ENCODE data around the gene L3MBTL3.

L3MBTL3 gene

GRCh38 chr6:130070326-130070725, 51.9 kb downstream of the L3MBTL3 start:
- TF ChIP-seq FOXM1 (IDR thresholded peaks at IDR 0.05; ENCODE audit: borderline replicate concordance, low read depth): no peak

- TF ChIP-seq REST (IDR thresholded peaks at IDR 0.05; ENCODE audit: low read depth): no peak
Measured at GRCh38 chr6:130070792-130071191, 52.4 kb downstream of the L3MBTL3 start.

GRCh38 chr6:130075879-130076460, 57.6 kb downstream of the L3MBTL3 start:
- no peak for TF ChIP-seq TEAD4 (IDR thresholded peaks at IDR 0.05)
- TF ChIP-seq REST (IDR thresholded peaks at IDR 0.05; ENCODE audit: low read depth): no peak
- TF ChIP-seq TCF12 (IDR thresholded peaks at IDR 0.05; ENCODE audit: low read depth): no peak
- TF ChIP-seq MAX (IDR thresholded peaks at IDR 0.05): no peak
- no peak for TF ChIP-seq CEBPB (IDR thresholded peaks at IDR 0.05)
- no peak for TF ChIP-seq NFIC (IDR thresholded peaks at IDR 0.05)
- TF ChIP-seq EP300 (IDR thresholded peaks at IDR 0.05; ENCODE audit: borderline replicate concordance): no peak
- no peak for TF ChIP-seq TAF1 (IDR thresholded peaks at IDR 0.05; ENCODE audit: low read depth)

- TF ChIP-seq EGR1 (IDR thresholded peaks at IDR 0.05) (no peak), EP300 (IDR thresholded peaks at IDR 0.05; ENCODE audit: borderline replicate concordance) (no peak), FOXM1 (IDR thresholded peaks at IDR 0.05; ENCODE audit: borderline replicate concordance, low read depth) (no peak), TEAD4 (IDR thresholded peaks at IDR 0.05) (no peak), NFIC (IDR thresholded peaks at IDR 0.05) (no peak), YY1 (IDR thresholded peaks at IDR 0.05; ENCODE audit: low read depth) (no peak), TCF12 (IDR thresholded peaks at IDR 0.05; ENCODE audit: low read depth) (no peak), ZBTB7A (IDR thresholded peaks at IDR 0.05; ENCODE audit: low read depth) (no peak), MAX (IDR thresholded peaks at IDR 0.05) (no peak), TAF1 (IDR thresholded peaks at IDR 0.05; ENCODE audit: low read depth) (no peak), USF1 (IDR thresholded peaks at IDR 0.05) (no peak), CEBPB (IDR thresholded peaks at IDR 0.05) (no peak), CREB1 (IDR thresholded peaks at IDR 0.05; ENCODE audit: low read depth) (no peak), REST (IDR thresholded peaks at IDR 0.05; ENCODE audit: low read depth) (no peak)
Measured at GRCh38 chr6:130076512-130076911, 58.1 kb downstream of the L3MBTL3 start.

GRCh38 chr6:130090796-130091195, 72.4 kb downstream of the L3MBTL3 start:
- TF ChIP-seq NFIC (IDR thresholded peaks at IDR 0.05) (no peak), ZBTB7A (IDR thresholded peaks at IDR 0.05; ENCODE audit: low read depth) (no peak), TEAD4 (IDR thresholded peaks at IDR 0.05) (no peak), FOXM1 (IDR thresholded peaks at IDR 0.05; ENCODE audit: borderline replicate concordance, low read depth) (no peak), CEBPB (IDR thresholded peaks at IDR 0.05) (no peak), USF1 (IDR thresholded peaks at IDR 0.05) (no peak), EGR1 (IDR thresholded peaks at IDR 0.05) (no peak), YY1 (IDR thresholded peaks at IDR 0.05; ENCODE audit: low read depth) (no peak), RAD21 (IDR thresholded peaks at IDR 0.05; ENCODE audit: low read depth) (no peak), TCF12 (IDR thresholded peaks at IDR 0.05; ENCODE audit: low read depth) (no peak), REST (IDR thresholded peaks at IDR 0.05; ENCODE audit: low read depth) (no peak), EP300 (IDR thresholded peaks at IDR 0.05; ENCODE audit: borderline replicate concordance) (no peak), MAX (IDR thresholded peaks at IDR 0.05) (no peak), TAF1 (IDR thresholded peaks at IDR 0.05; ENCODE audit: low read depth) (no peak), CREB1 (IDR thresholded peaks at IDR 0.05; ENCODE audit: low read depth) (no peak)
